8988T (cell line): ENCODE measurements around the gene ADI1.

Experiments
- DNase-seq: peaks from one replicate; pipeline ENCODE4 v3.0.0; 2011

ADI1 gene

GRCh38 chr2:3519255-3520205 is at the start of gene ADI1:
Gene ADI1, minus strand, starts transcription at chr2:3519531. Its CDS starts 44 bp downstream, at chr2:3519487.
- DNase-seq: peak; percentile 72

- no peak for DNase-seq
Observed at GRCh38 chr2:3566806-3567205, 47.5 kb upstream of the ADI1 start.

GRCh38 chr2:3565117-3565516 is 45.8 kb upstream of the ADI1 start:
- DNase-seq: no peak

GRCh38 chr2:3563521-3563976 is 44.2 kb upstream of the ADI1 start:
- no peak for DNase-seq

GRCh38 chr2:3558205-3559014 is 39.1 kb upstream of the ADI1 start, which contains the start of gene RNASEH1:
Gene RNASEH1, minus strand, starts transcription at chr2:3558333. Its CDS starts 73 bp downstream, at chr2:3558260.
- DNase-seq: peak; percentile 96

GRCh38 chr2:3557639-3558204 is 38.4 kb upstream of the ADI1 start:
- no peak for DNase-seq

GRCh38 chr2:3553946-3554345 is 34.6 kb upstream of the ADI1 start:
- DNase-seq: no peak

- DNase-seq: no peak
Observed at GRCh38 chr2:3547915-3548314, 28.6 kb upstream of the ADI1 start.

GRCh38 chr2:3545788-3546478 is 26.6 kb upstream of the ADI1 start:
- no peak for DNase-seq

- DNase-seq: no peak
Observed at GRCh38 chr2:3543023-3543683, 23.8 kb upstream of the ADI1 start.

GRCh38 chr2:3542107-3542506 is 22.8 kb upstream of the ADI1 start:
- DNase-seq: no peak

- no peak for DNase-seq
Observed at GRCh38 chr2:3539836-3540235, 20.5 kb upstream of the ADI1 start.

GRCh38 chr2:3536682-3537632 is 17.6 kb upstream of the ADI1 start:
- DNase-seq: peak; percentile 48

GRCh38 chr2:3535794-3536681 is 16.7 kb upstream of the ADI1 start:
- peak; percentile 62 for DNase-seq

GRCh38 chr2:3535467-3535793 is 16.1 kb upstream of the ADI1 start:
- no peak for DNase-seq

GRCh38 chr2:3534251-3534814 is 15.0 kb upstream of the ADI1 start:
- DNase-seq: no peak

GRCh38 chr2:3533836-3534235 is 14.5 kb upstream of the ADI1 start:
- DNase-seq: no peak

- no peak for DNase-seq
Observed at GRCh38 chr2:3532941-3533340, 13.6 kb upstream of the ADI1 start.

GRCh38 chr2:3529316-3530025 is 10.1 kb upstream of the ADI1 start:
- DNase-seq: no peak
